HG03521 (cell line): Measurements from ENCODE around the gene TAF1.
"Not testable (repeated sequence)": the region's sequence is repeated elsewhere in the genome, so short reads cannot be mapped to it uniquely, and the experiment has no call there.

Experiments
- ATAC-seq: cut with Tn5 transposase; IDR thresholded peaks from one replicate; pipeline ENCODE4 v1.9.1; 2021; ENCODE audit warnings: mild to moderate bottlenecking, moderate library complexity; ENCODE audit not compliant: unreplicated experiment

The TAF1 gene

GRCh38 chrX:71365875-71366673 is at the start of gene TAF1:
Gene TAF1, plus strand, starts transcription at chrX:71366357. Its CDS starts 18 bp downstream, at chrX:71366375.
- ATAC-seq, result peak; percentile 87

GRCh38 chrX:71316959-71317358 is 49.2 kb upstream of the TAF1 start:
- ATAC-seq, result not testable (repeated sequence)

GRCh38 chrX:71320126-71320525 is 46.0 kb upstream of the TAF1 start:
- no peak for ATAC-seq

GRCh38 chrX:71321731-71322130 is 44.4 kb upstream of the TAF1 start:
- no peak for ATAC-seq

GRCh38 chrX:71324452-71324851 is 41.7 kb upstream of the TAF1 start:
- not testable (repeated sequence) for ATAC-seq

GRCh38 chrX:71326394-71326793 is 39.8 kb upstream of the TAF1 start:
- ATAC-seq, result no peak

- not testable (repeated sequence) for ATAC-seq
Observed at GRCh38 chrX:71349151-71349665, 16.9 kb upstream of the TAF1 start.

- not testable (repeated sequence) for ATAC-seq
Observed at GRCh38 chrX:71349867-71350266, 16.3 kb upstream of the TAF1 start.

GRCh38 chrX:71352439-71352838 is 13.7 kb upstream of the TAF1 start:
- not testable (repeated sequence) for ATAC-seq

GRCh38 chrX:71364221-71364620 is 1.9 kb upstream of the TAF1 start:
- no peak for ATAC-seq

- ATAC-seq, result no peak
Observed at GRCh38 chrX:71365356-71365874, 742 bp upstream of the TAF1 start.

GRCh38 chrX:71366674-71367256 is 608 bp downstream of the TAF1 start:
- ATAC-seq, result peak; percentile 7

GRCh38 chrX:71367396-71367795 is 1.2 kb downstream of the TAF1 start:
- no peak for ATAC-seq

GRCh38 chrX:71372388-71372787 is 6.2 kb downstream of the TAF1 start:
- no peak for ATAC-seq

GRCh38 chrX:71378732-71379131 is 12.6 kb downstream of the TAF1 start:
- no peak for ATAC-seq

GRCh38 chrX:71391725-71392124 is 25.6 kb downstream of the TAF1 start:
- not testable (repeated sequence) for ATAC-seq

GRCh38 chrX:71393919-71394318 is 27.8 kb downstream of the TAF1 start:
- ATAC-seq, result no peak

GRCh38 chrX:71396576-71396975 is 30.4 kb downstream of the TAF1 start:
- no peak for ATAC-seq

GRCh38 chrX:71400710-71401109 is 34.6 kb downstream of the TAF1 start:
- no peak for ATAC-seq

GRCh38 chrX:71416260-71416659 is 50.1 kb downstream of the TAF1 start:
- not testable (repeated sequence) for ATAC-seq

GRCh38 chrX:71420686-71421085 is 54.5 kb downstream of the TAF1 start:
- no peak for ATAC-seq

- no peak for ATAC-seq
Observed at GRCh38 chrX:71432733-71433132, 66.6 kb downstream of the TAF1 start.
